T1000 (cell line): ENCODE measurements around the gene LRMDA.

Experiments
- DNase-seq: peaks from one replicate; lab custom pipeline; 2025; ENCODE audit warnings: mixed read lengths; lab: John Stamatoyannopoulos, UW

LRMDA gene

DNA sequence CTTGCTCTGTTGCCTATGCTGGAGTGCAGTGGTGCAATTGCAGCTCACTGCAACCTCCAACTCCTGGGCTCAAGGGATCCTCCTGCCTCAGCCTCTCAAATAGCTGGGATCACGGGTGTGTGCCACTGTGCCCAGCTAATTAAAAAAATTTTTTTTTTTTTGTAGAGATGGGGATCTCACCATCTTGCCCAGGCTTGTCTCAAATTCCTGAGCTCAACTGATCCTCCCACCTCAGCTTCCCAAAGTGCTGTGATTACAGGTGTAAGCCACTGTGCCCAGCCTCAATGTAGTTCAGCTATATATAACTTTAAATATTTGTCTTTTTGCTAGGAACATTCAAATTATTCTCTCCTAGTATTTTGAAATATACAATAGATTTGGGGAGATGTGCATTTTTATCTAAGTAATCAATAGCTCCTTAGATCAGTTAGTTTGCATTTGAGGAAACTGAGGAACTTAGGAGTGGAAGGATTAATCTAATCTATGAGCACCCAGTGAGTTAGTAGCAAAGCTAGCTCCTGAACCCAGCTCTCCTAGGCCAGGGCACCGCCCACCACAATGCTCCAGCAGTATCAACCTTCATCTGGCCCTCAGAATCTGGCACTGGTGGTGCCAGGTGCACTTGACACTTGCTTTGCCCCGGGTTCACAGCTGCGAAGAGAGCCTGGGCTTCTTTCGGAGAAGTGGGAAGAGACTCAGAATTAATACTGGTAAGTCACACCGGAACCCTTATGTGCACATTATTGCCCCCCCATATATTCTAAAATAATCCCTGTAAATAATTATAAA is 5.9 kb upstream of the LRMDA start:
- DNase-seq = no peak

DNA sequence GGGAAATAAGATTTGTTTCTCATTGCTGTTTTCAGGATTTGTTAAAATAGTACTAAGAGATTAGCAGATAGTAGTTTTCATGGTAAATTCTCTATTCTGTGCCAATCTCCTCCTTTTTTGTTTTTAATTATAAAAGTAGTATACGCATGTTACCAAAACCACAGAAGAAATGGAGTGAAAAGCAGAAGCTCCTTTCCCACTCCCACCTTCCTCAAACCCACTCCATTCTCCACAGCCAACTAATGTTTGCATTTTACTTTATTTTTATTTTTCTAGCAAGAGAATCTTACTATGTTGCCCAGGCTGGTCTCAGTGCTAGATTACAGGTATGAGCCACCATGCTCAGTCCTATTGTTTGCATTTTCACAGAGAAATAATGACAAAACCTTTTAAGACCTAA is 4.5 kb upstream of the LRMDA start:
- no peak for DNase-seq

DNA sequence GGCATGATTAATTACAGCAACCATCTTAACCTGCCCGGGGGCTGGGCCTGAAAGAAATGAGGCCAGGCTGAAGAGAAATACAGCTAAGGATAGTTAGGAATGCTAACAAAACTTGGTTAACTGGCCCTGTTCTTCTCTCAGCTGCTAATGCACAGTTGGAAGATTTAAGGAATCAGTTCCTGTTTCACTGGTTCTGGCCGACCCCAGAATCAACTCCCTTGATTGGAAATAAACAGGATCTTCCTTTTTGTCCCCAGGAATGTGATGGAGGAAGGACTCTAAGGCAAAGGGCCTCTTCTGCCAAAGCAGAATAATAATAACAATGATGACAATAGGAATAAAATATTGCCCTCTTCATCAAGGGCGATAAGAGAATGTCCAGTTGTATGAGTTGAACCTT is 3.5 kb upstream of the LRMDA start:
- no peak for DNase-seq

DNA sequence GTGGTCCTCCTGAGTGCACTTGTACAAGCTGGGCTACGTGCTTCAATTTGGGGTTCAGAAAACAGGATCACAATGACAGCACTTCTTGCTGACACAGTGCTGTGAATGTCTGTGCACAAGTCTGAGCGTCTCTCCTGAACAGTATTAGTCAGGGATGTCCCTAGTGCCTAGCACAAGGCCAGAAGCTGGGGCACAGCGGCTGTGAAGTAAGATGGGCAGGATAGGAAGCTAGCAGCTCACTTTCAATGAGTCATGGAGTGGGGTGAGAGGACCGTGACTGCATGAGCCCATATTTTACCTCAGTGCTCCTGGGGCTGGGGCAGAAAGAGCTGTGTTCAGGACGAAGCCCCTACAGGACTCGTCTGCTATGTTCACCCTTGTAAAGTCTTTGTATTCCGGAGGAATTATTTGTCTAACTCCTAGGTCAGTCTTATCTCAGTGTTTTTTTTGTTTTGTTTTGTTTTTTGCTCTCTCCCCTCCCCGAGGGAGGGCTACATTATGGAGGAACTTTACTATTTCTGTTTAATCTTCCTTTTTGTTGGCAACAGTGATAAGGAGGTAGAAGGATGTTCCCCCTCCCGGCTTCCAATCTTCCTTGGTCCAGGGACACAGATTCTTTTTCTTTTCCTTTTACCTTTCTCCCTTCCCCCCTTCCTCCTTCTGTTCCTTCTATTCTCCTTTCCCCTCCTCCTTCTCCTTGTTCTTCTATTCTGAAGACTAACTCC is 2.8 kb upstream of the LRMDA start:
- DNase-seq = peak; percentile 22

DNA sequence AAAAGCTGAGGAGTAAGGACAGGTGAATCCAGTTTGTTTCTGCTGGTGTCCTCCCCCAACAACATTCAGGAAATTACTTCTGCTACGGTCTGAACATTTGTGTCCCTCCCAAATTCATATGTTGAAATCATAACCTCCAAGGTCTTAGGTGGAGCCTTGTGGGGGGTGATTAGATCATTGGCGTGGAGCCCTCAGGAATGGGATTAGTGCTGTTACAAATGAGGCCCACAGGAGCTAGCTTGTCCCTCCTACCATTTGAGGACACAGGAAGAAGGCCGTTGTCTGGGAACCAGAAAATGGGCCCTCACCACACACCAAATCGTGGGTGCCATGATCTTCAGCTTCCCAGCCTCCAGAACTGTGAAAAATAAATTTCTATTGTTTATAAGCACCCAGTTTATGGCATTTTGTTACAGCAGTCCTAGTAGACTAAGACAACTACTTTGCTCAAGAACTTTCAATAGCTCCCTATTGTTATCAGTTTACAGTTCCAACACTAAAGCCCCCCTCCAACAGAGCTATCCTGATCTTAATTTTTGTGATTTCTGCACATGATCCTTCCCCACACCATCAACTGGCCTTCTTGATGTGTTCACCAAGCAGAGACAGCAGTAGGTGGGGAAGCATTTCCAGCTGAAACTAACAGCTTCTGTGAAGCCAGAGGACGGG is 2.1 kb upstream of the LRMDA start:
- DNase-seq = no peak

GRCh38 chr10:75430000-75430763 is 1.2 kb upstream of the LRMDA start:
- no peak for DNase-seq

- no peak for DNase-seq
Measured at GRCh38 chr10:75432176-75432575, 752 bp downstream of the LRMDA start.

DNA sequence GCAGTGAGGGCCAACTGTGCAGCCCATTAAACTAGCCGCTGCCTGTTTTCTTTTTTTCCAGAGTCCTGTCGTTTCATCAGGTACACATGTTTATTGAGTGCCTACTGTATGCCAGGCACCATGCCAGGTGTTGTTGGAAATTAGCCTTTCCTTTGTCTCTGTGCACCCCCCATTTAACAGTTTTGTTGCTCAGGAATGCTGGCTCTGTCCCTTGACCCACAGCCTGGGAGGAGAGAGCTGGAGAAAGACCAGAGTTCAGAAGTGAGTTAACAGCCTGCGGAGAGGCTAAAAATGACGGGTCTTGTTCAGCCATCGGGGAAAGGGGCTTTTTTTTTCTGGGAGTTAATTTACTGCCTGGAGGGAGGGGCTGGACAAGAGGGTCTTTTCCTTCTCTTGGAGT is 1.3 kb downstream of the LRMDA start:
- DNase-seq = no peak

DNA sequence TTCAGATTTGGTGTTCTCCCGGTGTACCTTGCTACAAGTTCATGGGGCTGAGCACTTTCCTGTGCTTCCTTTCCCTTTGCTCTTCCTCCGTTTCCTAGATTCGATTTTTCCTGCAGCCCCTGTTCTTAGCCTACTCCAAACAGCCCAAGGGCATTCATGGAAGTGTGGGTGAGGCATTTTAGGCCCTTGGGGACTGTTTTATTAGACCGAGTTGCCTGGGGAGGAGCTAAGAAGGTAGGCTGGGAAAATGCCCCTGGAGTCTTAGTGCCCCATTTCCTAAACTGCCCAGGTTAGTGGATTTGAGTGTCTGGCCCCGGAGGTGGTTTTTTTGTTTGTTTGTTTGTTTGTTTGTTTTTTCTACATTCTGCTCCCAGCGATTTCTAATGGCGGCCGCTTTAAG is 1.8 kb downstream of the LRMDA start:
- DNase-seq = no peak

GRCh38 chr10:75434291-75434690 is 2.9 kb downstream of the LRMDA start:
- DNase-seq = no peak

DNA sequence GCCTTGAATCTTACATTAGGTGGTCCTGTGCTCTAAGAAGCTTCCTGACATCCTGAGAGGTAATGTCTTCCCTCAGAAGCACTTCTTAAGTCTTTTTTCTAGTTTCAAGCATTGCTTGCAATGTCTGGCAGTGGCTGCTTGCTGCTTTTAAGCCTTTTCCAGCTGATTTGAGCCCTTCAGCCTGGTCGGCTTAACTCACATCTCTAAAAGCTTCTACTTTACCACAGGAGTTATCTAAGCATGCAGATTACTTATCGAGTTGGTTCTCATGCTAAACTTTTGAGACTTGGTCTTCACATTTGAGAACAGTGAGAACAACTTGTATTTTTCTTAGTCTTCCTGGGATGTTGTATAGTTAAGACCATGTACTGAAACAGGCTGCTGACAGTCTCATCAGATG is 3.9 kb downstream of the LRMDA start:
- DNase-seq = no peak

- no peak for DNase-seq
Measured at GRCh38 chr10:75436896-75437295, 5.5 kb downstream of the LRMDA start.

GRCh38 chr10:75437693-75438092 is 6.3 kb downstream of the LRMDA start:
- no peak for DNase-seq

DNA sequence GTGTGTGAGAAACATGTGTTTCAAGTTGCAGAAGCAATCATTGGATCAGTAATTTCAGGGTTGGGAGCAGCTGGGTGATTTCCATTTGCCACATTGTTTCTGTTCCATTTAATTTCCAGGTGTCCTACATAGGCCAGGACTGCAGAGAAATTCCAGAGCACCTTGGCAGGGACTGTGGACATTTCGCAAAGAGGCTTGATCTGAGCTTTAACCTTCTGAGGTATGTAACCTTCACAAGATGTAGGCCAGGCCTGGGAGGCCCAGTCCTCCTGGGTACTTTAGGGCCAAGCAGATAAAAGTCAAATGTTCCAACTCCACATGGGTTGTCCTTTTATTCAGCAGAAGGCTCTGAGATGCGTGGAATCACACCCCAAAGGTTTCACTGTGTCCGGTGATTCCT is 6.9 kb downstream of the LRMDA start:
- DNase-seq = no peak

- DNase-seq = no peak
Measured at GRCh38 chr10:75439811-75440210, 8.4 kb downstream of the LRMDA start.

DNA sequence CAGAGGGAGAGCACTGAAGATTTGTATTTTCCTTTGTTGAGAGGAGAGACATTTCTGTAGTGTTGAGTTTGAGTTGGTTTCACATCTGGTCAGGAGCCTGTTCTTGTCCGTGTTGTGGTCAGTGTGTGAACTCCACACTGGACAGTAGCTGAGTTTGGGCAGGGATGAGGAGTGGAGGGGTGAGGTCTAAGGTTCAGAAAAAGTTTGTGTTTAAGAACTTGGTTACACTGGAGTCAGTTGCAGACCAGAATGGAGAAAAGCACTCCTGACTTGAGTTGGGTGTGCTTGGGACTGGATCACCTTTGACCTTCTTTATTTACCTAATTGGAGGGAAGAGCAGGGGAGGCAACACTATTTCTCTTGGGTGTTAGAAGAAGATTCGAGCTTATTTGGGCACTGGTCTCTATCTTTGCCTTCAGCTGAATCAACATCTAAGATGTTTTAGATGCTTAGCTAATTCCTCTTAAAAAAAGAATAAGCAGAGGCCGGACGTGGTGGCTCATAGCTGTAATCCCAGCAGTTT is 8.9 kb downstream of the LRMDA start:
- DNase-seq = no peak

- no peak for DNase-seq
Measured at GRCh38 chr10:75441196-75441595, 9.8 kb downstream of the LRMDA start.

GRCh38 chr10:75441682-75442081 is 10.3 kb downstream of the LRMDA start:
- no peak for DNase-seq

DNA sequence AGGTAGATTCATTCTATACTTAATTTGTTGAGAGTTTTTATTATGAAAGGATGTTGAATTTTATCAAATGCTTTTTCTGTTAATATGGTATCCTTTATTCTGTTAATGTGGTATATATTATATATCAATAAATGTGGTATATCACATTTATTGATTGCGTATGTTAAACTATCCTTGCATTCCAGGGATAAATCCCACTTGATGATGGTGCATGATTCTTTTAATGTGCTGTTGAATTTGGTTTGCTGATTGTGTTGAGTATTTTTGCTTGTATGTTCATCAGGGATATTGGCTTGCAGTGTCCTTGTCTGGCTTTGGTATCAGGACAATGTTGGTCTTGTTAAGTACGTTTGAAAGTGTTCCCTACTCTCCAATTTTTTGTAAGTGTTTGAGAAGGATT is 11.9 kb downstream of the LRMDA start:
- no peak for DNase-seq

DNA sequence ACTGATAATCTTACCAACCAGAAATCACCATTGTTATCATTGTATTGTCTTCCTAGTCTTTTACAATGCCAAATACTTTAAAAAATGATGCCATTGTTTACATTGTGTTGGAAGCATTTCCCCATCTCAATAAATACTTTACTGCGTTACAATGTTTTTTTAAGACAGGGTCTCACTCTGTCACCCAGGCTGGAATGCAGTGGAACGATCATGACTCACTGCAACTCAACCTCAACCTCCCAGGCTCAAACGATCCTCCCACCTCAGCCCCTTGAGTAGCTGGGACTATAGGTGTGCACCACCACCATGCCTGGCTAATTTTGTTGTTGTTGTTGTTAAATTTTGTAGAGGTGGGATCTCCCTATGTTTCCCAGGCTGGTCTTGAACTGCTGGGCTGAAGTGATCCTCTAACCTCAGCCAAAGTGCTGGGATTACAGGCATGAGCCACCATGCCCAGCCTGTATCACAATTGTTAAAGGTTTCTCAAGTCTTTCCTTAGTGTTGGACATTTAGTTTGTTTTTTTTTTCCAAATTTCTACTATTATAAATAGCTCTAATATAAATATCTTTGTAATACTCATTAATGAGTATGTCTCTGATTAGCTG is 13.5 kb downstream of the LRMDA start:
- peak; percentile 36 for DNase-seq

- no peak for DNase-seq
Measured at GRCh38 chr10:75446508-75446907, 15.1 kb downstream of the LRMDA start.

DNA sequence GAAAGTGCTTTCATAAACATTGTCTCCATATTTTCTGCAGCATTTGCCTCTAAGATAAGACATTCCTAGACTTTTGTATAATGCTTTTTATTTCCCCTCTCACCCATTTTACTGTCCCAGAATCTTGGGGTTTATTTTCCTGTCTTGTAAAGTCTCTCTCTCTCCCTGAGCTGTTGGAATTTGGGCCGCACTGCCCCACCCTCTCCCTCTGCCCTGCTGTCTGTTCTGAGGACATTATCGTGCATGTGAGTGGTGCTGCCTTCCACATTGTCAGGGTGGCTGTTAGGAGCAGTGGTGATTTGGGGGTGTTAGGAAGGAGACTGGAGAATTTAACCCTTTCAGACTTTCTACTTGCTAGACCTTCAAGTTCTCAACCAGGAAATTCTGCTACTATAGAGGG is 16.7 kb downstream of the LRMDA start:
- no peak for DNase-seq
